H1 (cell line): ENCODE data around the gene CTXN1. TPM values are rescaled to one million over a fixed set of nuclear protein-coding genes. Genes with fewer than 3 reads are reported as not detected.

ENCODE experiments used
- CTCF ChIA-PET: fragments of 300-600 bp; sonication (Branson Sonifier 250); formaldehyde crosslinking; loops from one replicate; lab custom pipeline; 2021; ENCODE audit not compliant: partially characterized antibody; lab: Charles Lee
- POLR2A ChIA-PET: fragments of 300-600 bp; sonication (Branson Sonifier 250); formaldehyde crosslinking; loops from one replicate; lab custom pipeline; 2021; ENCODE audit warnings: inconsistent platforms; ENCODE audit not compliant: partially characterized antibody; lab: Charles Lee
- DNase-seq, 2 experiments: peaks; one replicate each; pipeline versions ENCODE4 v3.0.0 to v3.0.0-alpha.2; 2010 to 2022; ENCODE audit warnings: low spot score in 2 of 2, low read depth in 1 of 2, mixed read lengths in 1 of 2
- FAIRE-seq: peaks from 2 replicates; lab custom pipeline; 2011; peaks lifted over from hg19 to GRCh38; lab: Jason Lieb, UNC
- H2AFZ ChIP-seq: 2 replicates; pipeline ENCODE4 v1.8.1; 2012; ENCODE audit warnings: low read length, inconsistent platforms
- H2AK5ac ChIP-seq: 2 replicates; pipeline ENCODE4 v1.6.1; 2013; ENCODE audit warnings: low read depth, low read length
- H2BK120ac ChIP-seq: replicated peaks from 2 replicates; pipeline ENCODE3; 2013; ENCODE audit warnings: low read depth, low read length, inconsistent platforms
- H2BK12ac ChIP-seq: 2 replicates; pipeline ENCODE4 v1.6.1; 2013; ENCODE audit warnings: low read depth, low read length
- H2BK15ac ChIP-seq: 2 replicates; pipeline ENCODE4 v1.6.1; 2013; ENCODE audit warnings: low read length
- H2BK20ac ChIP-seq: 2 replicates; pipeline ENCODE4 v1.6.1; 2013; ENCODE audit warnings: low read length
- H2BK5ac ChIP-seq: 2 replicates; pipeline ENCODE4 v1.6.1; 2013; ENCODE audit warnings: low read depth, low read length
- H3K14ac ChIP-seq: 2 replicates; pipeline ENCODE4 v1.6.1; 2013; ENCODE audit warnings: inconsistent platforms; ENCODE audit not compliant: insufficient read length
- H3K18ac ChIP-seq: 2 replicates; pipeline ENCODE4 v1.6.1; 2013; ENCODE audit warnings: low read length; ENCODE audit errors: extremely low read depth
- H3K23ac ChIP-seq: 2 replicates; pipeline ENCODE4 v1.6.1; 2013; ENCODE audit warnings: inconsistent platforms; ENCODE audit not compliant: insufficient read length
- H3K23me2 ChIP-seq: 2 replicates; pipeline ENCODE4 v1.6.1; 2013; ENCODE audit warnings: low read depth, low read length
- H3K27ac ChIP-seq: 2 replicates; pipeline ENCODE4 v1.6.1; 2011; ENCODE audit warnings: low read depth, low read length, inconsistent platforms
- H3K27me3 ChIP-seq, 4 experiments: replicated peaks in 1 of 4; 1 replicate in 1 of 4; 2 replicates in 3 of 4; pipeline versions ENCODE4 v1.6.1 to v1.8.1; 2011 to 2013; ENCODE audit warnings: low read length in 3 of 4, mild to moderate bottlenecking in 3 of 4, inconsistent platforms in 2 of 4, mixed read lengths in 2 of 4, moderate library complexity in 1 of 4; ENCODE audit not compliant: control insufficient read depth in 3 of 4, insufficient read depth in 3 of 4; ENCODE audit errors: extremely low read depth in 1 of 4
- H3K36me3 ChIP-seq, 4 experiments: 2 replicates each; pipeline versions ENCODE4 v1.6.1 to v1.8.1; 2011 to 2013; ENCODE audit warnings: mild to moderate bottlenecking in 4 of 4, low read length in 3 of 4, moderate library complexity in 2 of 4, control low read depth in 1 of 4, inconsistent platforms in 1 of 4; ENCODE audit not compliant: insufficient read depth in 4 of 4, control insufficient read depth in 2 of 4
- H3K4ac ChIP-seq: replicated peaks from 2 replicates; pipeline ENCODE3; 2013; ENCODE audit warnings: low read length, low read depth, mixed read lengths, inconsistent platforms; ENCODE audit not compliant: insufficient read length
- H3K4me1 ChIP-seq, 4 experiments: replicated peaks in 1 of 4; 1 replicate in 1 of 4; 2 replicates in 3 of 4; pipeline versions ENCODE4 v1.6.1 to v1.8.1; 2011 to 2013; ENCODE audit warnings: low read length in 3 of 4, inconsistent platforms in 2 of 4, mixed read lengths in 1 of 4; ENCODE audit not compliant: insufficient read depth in 4 of 4, control insufficient read depth in 3 of 4
- H3K4me2 ChIP-seq, 2 experiments: 2 replicates each; pipeline versions ENCODE4 v1.6.1 to v1.8.1; 2011 to 2013; ENCODE audit warnings: low read depth in 2 of 2, low read length in 2 of 2, control low read depth in 1 of 2, inconsistent platforms in 1 of 2, mild to moderate bottlenecking in 1 of 2; ENCODE audit not compliant: insufficient read depth in 1 of 2
- H3K4me3 ChIP-seq, 4 experiments: fragments of 200-600, 300-600 bp in 1 of 4; sonication (generic), shearing (Covaris generic), sonication (Bioruptor Twin) in 1 of 4; 2 replicates each; pipeline versions ENCODE4 v1.5.1 to v1.8.1; 2011 to 2016; ENCODE audit warnings: low read length in 4 of 4, low read depth in 3 of 4, control low read depth in 2 of 4, inconsistent platforms in 2 of 4, mild to moderate bottlenecking in 2 of 4, mixed read lengths in 1 of 4, moderate library complexity in 1 of 4; ENCODE audit not compliant: insufficient read depth in 2 of 4; ENCODE audit errors: extremely low read depth in 1 of 4
- H3K56ac ChIP-seq: replicated peaks from 2 replicates; pipeline ENCODE3; 2013; ENCODE audit warnings: low read depth, mild to moderate bottlenecking, mixed read lengths, low read length, inconsistent platforms; ENCODE audit not compliant: insufficient read length
- H3K79me1 ChIP-seq: 2 replicates; pipeline ENCODE4 v1.6.1; 2013; ENCODE audit warnings: low read depth, low read length, control low read depth
- H3K79me2 ChIP-seq, 2 experiments: 2 replicates each; pipeline versions ENCODE4 v1.6.1 to v1.8.1; 2012 to 2013; ENCODE audit warnings: low read length in 2 of 2, mild to moderate bottlenecking in 2 of 2, inconsistent platforms in 1 of 2; ENCODE audit not compliant: insufficient read depth in 2 of 2, control insufficient read depth in 1 of 2
- H3K9ac ChIP-seq, 4 experiments: replicated peaks in 1 of 4; 1 replicate in 1 of 4; 2 replicates in 3 of 4; pipeline versions ENCODE4 v1.6.1 to v1.8.1; 2011 to 2013; ENCODE audit warnings: low read depth in 3 of 4, low read length in 3 of 4, control low read depth in 2 of 4, mild to moderate bottlenecking in 2 of 4, moderate library complexity in 2 of 4, inconsistent platforms in 1 of 4; ENCODE audit errors: extremely low read depth in 1 of 4
- H3K9me3 ChIP-seq, 2 experiments: 2 replicates each; pipeline versions ENCODE4 v1.6.1 to v1.8.1; 2012 to 2013; ENCODE audit warnings: mild to moderate bottlenecking in 2 of 2, moderate library complexity in 2 of 2, control low read depth in 1 of 2, inconsistent platforms in 1 of 2, low read depth in 1 of 2, low read length in 1 of 2, mixed read lengths in 1 of 2; ENCODE audit not compliant: insufficient read depth in 2 of 2
- H4K20me1 ChIP-seq, 2 experiments: replicated peaks in 1 of 2; 2 replicates each; pipeline versions ENCODE3 to v1.8.1; 2011 to 2013; ENCODE audit warnings: inconsistent platforms in 2 of 2, low read length in 2 of 2, mild to moderate bottlenecking in 1 of 2; ENCODE audit not compliant: insufficient read depth in 2 of 2, control insufficient read depth in 1 of 2
- H4K5ac ChIP-seq: 2 replicates; pipeline ENCODE4 v1.6.1; 2013; ENCODE audit warnings: low read length, low read depth, mixed read lengths, inconsistent platforms; ENCODE audit not compliant: insufficient read length
- H4K8ac ChIP-seq: 2 replicates; pipeline ENCODE4 v1.8.0; 2013; ENCODE audit warnings: mild to moderate bottlenecking, moderate library complexity, low read length, inconsistent platforms; ENCODE audit not compliant: insufficient read depth; ENCODE audit errors: extremely low read depth
- H4K91ac ChIP-seq: replicated peaks from 2 replicates; pipeline ENCODE3; 2013; ENCODE audit warnings: low read length, mixed read lengths, inconsistent platforms; ENCODE audit not compliant: insufficient read length
- CTBP2 ChIP-seq: IDR thresholded peaks from 2 replicates; pipeline ENCODE4 v1.7.0; 2011; ENCODE audit warnings: borderline replicate concordance, mild to moderate bottlenecking, moderate library complexity, mixed read lengths, low read length; ENCODE audit not compliant: insufficient read depth, insufficient read length
- EGR1 ChIP-seq: IDR thresholded peaks from 2 replicates; pipeline ENCODE4 v1.6.1; 2011; ENCODE audit warnings: low read depth, low read length, borderline replicate concordance
- FOSL1 ChIP-seq: IDR thresholded peaks from 2 replicates; pipeline ENCODE4 v1.6.1; 2011; ENCODE audit warnings: mild to moderate bottlenecking, low read depth, low read length, moderate library complexity; ENCODE audit not compliant: insufficient read depth
- POLR2A ChIP-seq, 2 experiments: IDR thresholded peaks; 1 replicate in 1 of 2; 2 replicates in 1 of 2; pipeline ENCODE4 v1.6.1; 2011; ENCODE audit warnings: low read depth in 2 of 2, low read length in 2 of 2, mild to moderate bottlenecking in 2 of 2; ENCODE audit errors: control extremely low read depth in 1 of 2
- SAP30 ChIP-seq: fragments of 300-600 bp; sonication (generic); IDR thresholded peaks from 2 replicates; pipeline ENCODE4 v1.7.1; 2012; ENCODE audit warnings: low read length, moderate library complexity, mild to moderate bottlenecking, inconsistent platforms; ENCODE audit not compliant: insufficient read depth, insufficient replicate concordance
- SP4 ChIP-seq: IDR thresholded peaks from 2 replicates; pipeline ENCODE4 v1.6.1; 2012; ENCODE audit warnings: low read length, inconsistent platforms
- SUZ12 ChIP-seq: fragments of 200-600 bp; sonication (generic); IDR thresholded peaks from 2 replicates; pipeline ENCODE4 v1.6.1; 2012; ENCODE audit warnings: mild to moderate bottlenecking, inconsistent platforms, low read length, moderate library complexity, mixed read lengths
- whole genome bisulfite sequencing, 2 experiments: shearing (Covaris generic) in 1 of 2; methylation state at CpG; one replicate each; pipeline versions ENCODE4 v1.1.6 to v1.1.7; 2013 to 2015; ENCODE audit warnings: low lambda C conversion rate in 2 of 2, mixed read lengths in 2 of 2, inconsistent platforms in 1 of 2, low coverage in 1 of 2, missing lambda C conversion rate in 1 of 2; ENCODE audit not compliant: insufficient replicate concordance in 2 of 2, insufficient coverage in 1 of 2, insufficient read length in 1 of 2; ENCODE audit errors: extremely low coverage in 1 of 2, missing lambda C conversion rate in 1 of 2; 5-methylcytosine and 5-hydroxymethylcytosine counted together
- polyA plus RNA-seq, 7 experiments: library from polyadenylated mRNA; depleted of rRNA in 3 of 7; stranded (reverse) in 5 of 7; unstranded in 2 of 7; fragments of >200 nt in 5 of 7; fragments of 200-250 nt in 2 of 7; gene quantifications; 1 replicate in 5 of 7; 2 replicates in 1 of 7; 4 replicates in 1 of 7; pipeline versions ENCODE4 v1.2.1 to v1.2.3, GENCODE V29; 2011 to 2013; ENCODE audit warnings: missing spikeins in 2 of 7, mixed read lengths in 2 of 7
- total RNA-seq: library from RNA; stranded (reverse); fragmentation: NEBNext Ultra II Directional; extraction: Animal tissue kit (Norgen Biotek cat#: 25700); gene quantifications from 2 replicates; pipeline ENCODE4 v1.2.1, GENCODE V29; 2021
- TF ChIP-seq, protein P1 (sequence below), 3 experiments: IDR thresholded peaks; 1 replicate in 2 of 3; 2 replicates in 1 of 3; pipeline versions ENCODE4 v1.5.1 to v1.6.1; 2011; ENCODE audit warnings: low read length in 3 of 3, mild to moderate bottlenecking in 3 of 3, inconsistent platforms in 2 of 3, low read depth in 1 of 3, moderate library complexity in 1 of 3; ENCODE audit not compliant: insufficient read depth in 1 of 3; ENCODE audit errors: control extremely low read depth in 1 of 3

Gene CTXN1
- total and polyA plus RNA-seq, 2 of the 8 experiments (the other 6 are each of a cell fraction or from before 2014, with no cell fraction given) = 16.4 to 58.0 TPM

DNA sequence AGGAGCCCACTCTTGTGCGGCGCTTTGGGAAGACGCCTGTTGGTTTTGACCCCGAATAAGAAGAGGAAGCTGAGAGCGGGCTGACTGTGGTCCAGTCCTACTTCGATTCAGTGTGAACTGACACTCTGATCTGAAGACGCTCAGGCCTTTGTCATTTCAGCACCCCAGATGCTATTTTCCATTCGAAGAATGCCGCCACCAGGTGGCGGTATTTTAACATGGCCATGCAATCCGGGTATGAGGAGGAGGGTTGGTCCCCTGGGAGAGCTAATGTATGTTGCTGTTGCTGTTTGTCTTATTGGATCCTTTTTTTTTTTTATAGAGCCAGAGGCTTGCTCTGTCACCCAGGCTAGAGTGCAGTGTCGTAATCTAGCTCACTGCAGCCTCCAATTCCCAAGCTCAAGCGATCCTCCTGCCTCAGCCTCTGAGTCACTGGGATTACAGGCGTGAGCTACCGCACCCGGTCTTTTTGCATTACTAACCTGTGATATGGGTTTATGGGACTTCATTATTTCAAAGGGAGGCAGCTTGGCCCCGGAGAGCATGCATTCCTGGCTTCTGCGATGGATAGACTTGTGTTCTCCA is 18.3 kb upstream of the CTXN1 start:
- H2AK5ac ChIP-seq = peak overlapping the region; percentile 30; the same call in 1 of the 2 replicates
- peaks cover 5 to 26% of the 10 kb centered on the region in 2 experiments; a peak in 3 of 4 replicates for H3K79me2 ChIP-seq
- peak; percentile 63 to 90 for DNase-seq
- H3K23me2 ChIP-seq = peaks cover 3% of the 10 kb centered on the region; the same call in 1 of the 2 replicates
- peak overlapping the region; percentile 64; the same call in 1 of the 2 replicates for H3K18ac ChIP-seq
- H3K4me3 ChIP-seq = peak overlapping the region; percentile 74 to 99 (median 84)
- H3K4me2 ChIP-seq = peak overlapping the region; percentile 74 to 83
- no peak overlapping the region for H3K14ac ChIP-seq
- peak overlapping the region; percentile 62 for H3K56ac ChIP-seq
- H3K9ac ChIP-seq = peak overlapping the region; percentile 77 to 95 (median 91)
- no peaks in the 10 kb centered on the region for H3K27me3 ChIP-seq
- no peak overlapping the region; the same call in 1 of the 2 replicates for H2BK12ac ChIP-seq
- H3K4ac ChIP-seq = no peak overlapping the region
- H3K36me3 ChIP-seq = peaks cover 0 to 19% (median 7%) of the 10 kb centered on the region in 4 experiments; a peak in 6 of 8 replicates
- H3K27ac ChIP-seq = peak overlapping the region; percentile 91
- peak overlapping the region; percentile 88; the same call in 1 of the 2 replicates for H4K8ac ChIP-seq
- 0 out of 2 replicates have a peak overlapping the region, but pooled peaks have one; percentile 0 for H2AFZ ChIP-seq
- no peak overlapping the region for H2BK15ac ChIP-seq
- no peak overlapping the region for H2BK120ac ChIP-seq
- H2BK5ac ChIP-seq = peak overlapping the region; percentile 67; the same call in 1 of the 2 replicates
- H4K91ac ChIP-seq = no peak overlapping the region
- no peaks in the 10 kb centered on the region for H3K9me3 ChIP-seq
- peaks cover 2 to 3% of the 10 kb centered on the region in 2 experiments for H4K20me1 ChIP-seq
- H3K4me1 ChIP-seq = peaks cover 0 to 3% (median 0%) of the 10 kb centered on the region in 4 experiments; a peak in 1 of 7 replicates
- WGBS, 2 experiments = 26% methylated on average over 18 of the region's 18 CpGs; no CpG with 5 or more reads in 1 of the 2 experiments
- no peak overlapping the region for H3K23ac ChIP-seq
- 0 out of 2 replicates have a peak overlapping the region, but pooled peaks have one; percentile 32 for H2BK20ac ChIP-seq
- CTCF ChIA-PET = interaction anchor here (0.6 to 3.8 kb wide), 39 partner anchors 8 to 445 kb away, joined by 3 to 36 read pairs (median 5); no protein-coding TSS in a partner anchor
- peak; percentile 86 for FAIRE-seq
- peaks cover 8% of the 10 kb centered on the region for H3K79me1 ChIP-seq
- H4K5ac ChIP-seq = no peak overlapping the region
- POLR2A ChIA-PET = interaction anchor here (0.6 to 13.5 kb wide), 43 partner anchors 8 to 1732 kb away, joined by 3 to 205 read pairs (median 4); partner anchors contain the start of genes CTXN1, ELAVL1, FBN3 and SNAPC2
- TF ChIP-seq SUZ12 (no peak), POLR2A (IDR thresholded peaks at IDR 0.05; ENCODE audit: control extremely low read depth in 1 of 2, low read depth in 2 of 2, low read length in 2 of 2) (no peak), SAP30 (peak; percentile 0), EGR1 (no peak), FOSL1 (no peak), SP4 (no peak), CTBP2 (no peak)
- TF ChIP-seq, protein P1, sequence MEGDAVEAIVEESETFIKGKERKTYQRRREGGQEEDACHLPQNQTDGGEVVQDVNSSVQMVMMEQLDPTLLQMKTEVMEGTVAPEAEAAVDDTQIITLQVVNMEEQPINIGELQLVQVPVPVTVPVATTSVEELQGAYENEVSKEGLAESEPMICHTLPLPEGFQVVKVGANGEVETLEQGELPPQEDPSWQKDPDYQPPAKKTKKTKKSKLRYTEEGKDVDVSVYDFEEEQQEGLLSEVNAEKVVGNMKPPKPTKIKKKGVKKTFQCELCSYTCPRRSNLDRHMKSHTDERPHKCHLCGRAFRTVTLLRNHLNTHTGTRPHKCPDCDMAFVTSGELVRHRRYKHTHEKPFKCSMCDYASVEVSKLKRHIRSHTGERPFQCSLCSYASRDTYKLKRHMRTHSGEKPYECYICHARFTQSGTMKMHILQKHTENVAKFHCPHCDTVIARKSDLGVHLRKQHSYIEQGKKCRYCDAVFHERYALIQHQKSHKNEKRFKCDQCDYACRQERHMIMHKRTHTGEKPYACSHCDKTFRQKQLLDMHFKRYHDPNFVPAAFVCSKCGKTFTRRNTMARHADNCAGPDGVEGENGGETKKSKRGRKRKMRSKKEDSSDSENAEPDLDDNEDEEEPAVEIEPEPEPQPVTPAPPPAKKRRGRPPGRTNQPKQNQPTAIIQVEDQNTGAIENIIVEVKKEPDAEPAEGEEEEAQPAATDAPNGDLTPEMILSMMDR (IDR thresholded peaks at IDR 0.05; ENCODE audit: control extremely low read depth in 1 of 3, insufficient read depth in 1 of 3, low read depth in 1 of 3, low read length in 3 of 3) = peak; percentile 53 to 75 (median 71)
